Measurements from ENCODE around the gene TRIM65. TPM values are rescaled to one million over a fixed set of nuclear protein-coding genes. Genes with fewer than 3 reads are reported as not detected.
"Not testable (repeated sequence)": the region's sequence is repeated elsewhere in the genome, so short reads cannot be mapped to it uniquely, and the experiment has no call there.

Gene TRIM65
- total RNA-seq, 2 experiments from 2014 or later = 9.9 to 11.7 TPM

- Mint-ChIP-seq H3K4me1 (ENCODE audit: low read depth) (peaks cover 25% of the 10 kb centered on the region), H3K9me3 (no peaks in the 10 kb centered on the region), H3K27me3 (no peaks in the 10 kb centered on the region), H3K27ac (peak overlapping the region; percentile 77), H3K36me3 (ENCODE audit: low read depth) (no peaks in the 10 kb centered on the region), H3K4me3 (peak overlapping the region; percentile 59)
- no peak for TF ChIP-seq CTCF (IDR thresholded peaks at IDR 0.05)
- Histone ChIP-seq H3K4me3 (ENCODE audit: low read length) (no peak overlapping the region), H3K4me1 (ENCODE audit: insufficient read depth, low read length) (peaks cover 34% of the 10 kb centered on the region), H3K27me3 (ENCODE audit: control insufficient read depth in 1 of 2, insufficient read depth in 2 of 2, low read length in 2 of 2) (no peaks in the 10 kb centered on the region), H3K36me3 (ENCODE audit: insufficient read depth, low read length) (no peaks in the 10 kb centered on the region), H3K9me3 (ENCODE audit: control insufficient read depth in 1 of 2, insufficient read depth in 1 of 2, low read length in 2 of 2) (no peaks in the 10 kb centered on the region), H3K27ac (ENCODE audit: low read depth in 1 of 2, low read length in 2 of 2) (peak overlapping the region; percentile 31 to 68)
- ChIA-PET CTCF (interaction anchor here (1.1 to 1.9 kb wide), 3 partner anchors 12 to 32 kb away, joined by 3 to 16 read pairs (median 5); partner anchors contain the start of genes TRIM47, TRIM65 and UNC13D), POLR2A (interaction anchor here (0.6 to 1.6 kb wide), 8 partner anchors 8 to 88 kb away, joined by 3 to 22 read pairs (median 5); partner anchors contain the start of genes TRIM65 and WBP2)
- DNase-seq (peak in 5 of 14 experiments; percentile 34 to 76 (median 67)), ATAC-seq (ENCODE audit: poor library complexity) (peak; percentile 66)
- intact Hi-C loops (cut with DNase I, micrococcal nuclease) = no loop called here
These were observed 32.3 kb downstream of the TRIM65 start for GRCh38 chr17:75864448-75864871.

GRCh38 chr17:75861927-75862317 is 34.8 kb downstream of the TRIM65 start:
- no peaks in the 10 kb centered on the region for H3K27me3 Mint-ChIP-seq
- H3K27ac Mint-ChIP-seq = no peak overlapping the region
- no peaks in the 10 kb centered on the region for H3K36me3 Mint-ChIP-seq (ENCODE audit: low read depth)
- Histone ChIP-seq H3K4me1 (ENCODE audit: insufficient read depth, low read length) (peaks cover 51% of the 10 kb centered on the region), H3K27ac (ENCODE audit: low read depth in 1 of 2, low read length in 2 of 2) (no peak overlapping the region), H3K36me3 (ENCODE audit: insufficient read depth, low read length) (no peaks in the 10 kb centered on the region), H3K9me3 (ENCODE audit: control insufficient read depth in 1 of 2, insufficient read depth in 1 of 2, low read length in 2 of 2) (no peaks in the 10 kb centered on the region), H3K4me3 (ENCODE audit: low read length) (no peak overlapping the region), H3K27me3 (ENCODE audit: control insufficient read depth in 1 of 2, insufficient read depth in 2 of 2, low read length in 2 of 2) (no peaks in the 10 kb centered on the region)
- H3K4me1 Mint-ChIP-seq (ENCODE audit: low read depth) = peaks cover 35% of the 10 kb centered on the region
- no peak overlapping the region for H3K4me3 Mint-ChIP-seq
- CTCF ChIA-PET = interaction anchor here (1.2 to 2.5 kb wide), 4 partner anchors 11 to 83 kb away, joined by 3 to 20 read pairs (median 5); partner anchors contain the start of gene TRIM47
- no peak for TF ChIP-seq CTCF (IDR thresholded peaks at IDR 0.05)
- H3K9me3 Mint-ChIP-seq = no peaks in the 10 kb centered on the region
- intact Hi-C loops (cut with DNase I, micrococcal nuclease) = no loop called here
- POLR2A ChIA-PET = interaction anchor here (1.5 to 3.0 kb wide), 3 partner anchors 11 to 17 kb away, joined by 4 to 13 read pairs (median 10); partner anchors contain the start of gene TRIM47
- ATAC-seq (ENCODE audit: poor library complexity) (no peak), DNase-seq (no peak)

DNA sequence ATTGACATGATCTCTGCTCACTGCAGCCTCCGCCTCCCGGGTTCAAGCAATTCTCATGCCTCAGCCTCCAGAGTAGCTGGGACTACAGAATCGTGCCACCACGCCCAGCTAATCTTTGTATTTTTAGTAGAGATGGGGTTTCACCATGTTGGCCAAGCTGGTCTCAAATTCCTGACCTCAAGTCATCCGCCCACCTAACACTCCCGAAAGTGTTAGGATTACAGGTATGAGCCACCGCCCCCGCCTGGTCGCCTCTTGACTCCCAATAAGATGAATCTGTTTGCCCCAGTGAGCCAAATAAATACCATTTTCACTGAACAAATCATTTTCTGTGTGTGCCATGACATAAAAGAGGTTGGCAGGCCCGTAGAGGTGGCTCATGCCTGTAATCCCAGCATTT is 37.4 kb downstream of the TRIM65 start:
- ATAC-seq (ENCODE audit: poor library complexity); H3K27me3 ChIP-seq (ENCODE audit: control insufficient read depth in 1 of 2, insufficient read depth in 2 of 2, low read length in 2 of 2); H3K36me3 ChIP-seq (ENCODE audit: insufficient read depth, low read length); H3K4me3 ChIP-seq (ENCODE audit: low read length); H3K36me3 Mint-ChIP-seq (ENCODE audit: low read depth); H3K4me3 Mint-ChIP-seq; H3K9me3 Mint-ChIP-seq; H3K27me3 Mint-ChIP-seq; H3K9me3 ChIP-seq (ENCODE audit: control insufficient read depth in 1 of 2, insufficient read depth in 1 of 2, low read length in 2 of 2); DNase-seq; H3K27ac ChIP-seq (ENCODE audit: low read depth in 1 of 2, low read length in 2 of 2); H3K27ac Mint-ChIP-seq: not testable (repeated sequence)
- H3K4me1 Mint-ChIP-seq (ENCODE audit: low read depth) = peaks cover 28% of the 10 kb centered on the region
- CTCF ChIA-PET = interaction anchor here (0.8 to 1.0 kb wide), 2 partner anchors 20 to 37 kb away, joined by 3 to 4 read pairs; partner anchors contain the start of genes TRIM47 and TRIM65
- intact Hi-C loops (cut with DNase I, micrococcal nuclease) = loop anchor here in 1 of 2 experiments (10.0 kb wide), 1 partner anchor 335 kb away; the partner anchor contains the start of gene LLGL2
- H3K4me1 ChIP-seq (ENCODE audit: insufficient read depth, low read length) = peaks cover 53% of the 10 kb centered on the region
- POLR2A ChIA-PET = interaction anchor here (0.8 to 1.5 kb wide), 3 partner anchors 17 to 79 kb away, joined by 5 read pairs; partner anchors contain the start of gene TRIM65
